K562 (cell line): Measurements from ENCODE around the gene PHF12. TPM values are rescaled to one million over a fixed set of nuclear protein-coding genes. Genes with fewer than 3 reads are reported as not detected.
A peak's percentile ranks its signal among the peaks of the same experiment; 100 is the strongest.

ENCODE experiments used
- ATF3 ChIP-seq, 2 experiments: fragments of 450-650 bp in 1 of 2; sonication (generic) in 1 of 2; formaldehyde crosslinking in 1 of 2; IDR thresholded peaks in 1 of 2; conservative IDR thresholded peaks in 1 of 2; 2 replicates each; pipeline versions ENCODE4 v1.6.1 to v1.8.1; 2016 to 2023; ENCODE audit warnings: mild to moderate bottlenecking in 2 of 2, moderate library complexity in 2 of 2, inconsistent platforms in 1 of 2, missing genetic modification reagents in 1 of 2
- BRF2 ChIP-seq: IDR thresholded peaks from 3 replicates; pipeline ENCODE4 v1.6.1; 2011; ENCODE audit warnings: borderline replicate concordance, mild to moderate bottlenecking; ENCODE audit not compliant: insufficient read length, insufficient read depth
- EWSR1 ChIP-seq: fragments of 450-650 bp; IDR thresholded peaks from 2 replicates; pipeline ENCODE4 v1.6.1; 2018; ENCODE audit warnings: borderline replicate concordance, mild to moderate bottlenecking, low read depth, moderate library complexity; ENCODE audit not compliant: partially characterized antibody
- HDGF ChIP-seq: fragments of 450-650 bp; IDR thresholded peaks from 2 replicates; pipeline ENCODE4 v1.6.1; 2016
- HMGXB4 ChIP-seq: sonication (generic); formaldehyde crosslinking; IDR thresholded peaks from 2 replicates; pipeline ENCODE4 v1.8.1; 2023; ENCODE audit warnings: mild to moderate bottlenecking, missing genetic modification reagents
- HNRNPH1 ChIP-seq: fragments of 200-400 bp; formaldehyde crosslinking; optimal IDR thresholded peaks from 2 replicates; pipeline ENCODE3; 2017; ENCODE audit warnings: low read depth, mild to moderate bottlenecking, low read length, moderate library complexity
- KLF1 ChIP-seq: fragments of 450-650 bp; IDR thresholded peaks from 2 replicates; pipeline ENCODE4 v1.6.1; 2016; ENCODE audit warnings: missing genetic modification characterization, missing compliant biosample characterization
- MBD2 ChIP-seq: sonication (generic); IDR thresholded peaks from 2 replicates; pipeline ENCODE4 v1.6.1; 2016; ENCODE audit warnings: low read depth, borderline replicate concordance
- SMARCC2 ChIP-seq: fragments of 450-650 bp; IDR thresholded peaks from 2 replicates; pipeline ENCODE4 v1.6.1; 2017; ENCODE audit warnings: antibody characterized with exemption, moderate library complexity, mild to moderate bottlenecking, low read depth
- YY1 ChIP-seq, 3 experiments: IDR thresholded peaks; 2 replicates each; pipeline ENCODE4 v1.6.1; 2011; ENCODE audit warnings: low read length in 2 of 3, mild to moderate bottlenecking in 2 of 3, moderate library complexity in 2 of 3, borderline replicate concordance in 1 of 3, control low read depth in 1 of 3, low read depth in 1 of 3; ENCODE audit not compliant: insufficient read depth in 3 of 3, insufficient replicate concordance in 2 of 3, control insufficient read depth in 1 of 3, insufficient read length in 1 of 3; ENCODE audit errors: extremely low read depth in 1 of 3
- ZBTB26 ChIP-seq: fragments of 450-650 bp; formaldehyde crosslinking; IDR thresholded peaks from 2 replicates; pipeline ENCODE4 v1.4.0; 2022; ENCODE audit warnings: missing genetic modification characterization
- ZNF12 ChIP-seq: sonication (generic); formaldehyde crosslinking; IDR thresholded peaks from 2 replicates; pipeline ENCODE4 v1.4.0; 2020; ENCODE audit warnings: mild to moderate bottlenecking, missing genetic modification reagents
- ZSCAN32 ChIP-seq: fragments of 450-650 bp; formaldehyde crosslinking; IDR thresholded peaks from 2 replicates; pipeline ENCODE4 v1.4.0; 2020; ENCODE audit warnings: mild to moderate bottlenecking, moderate library complexity
- polyA plus RNA-seq, 8 experiments: library from polyadenylated mRNA; depleted of rRNA in 4 of 8; stranded (reverse) in 5 of 8; unstranded in 3 of 8; fragments of >200 nt; fragmentation: Nextera tagmentation in 2 of 8; fragmentation: Illumina TruSeq in 1 of 8; extraction: Ambion mirVana in 2 of 8; extraction: Trizol in 1 of 8; gene quantifications; 2 replicates each; pipeline versions ENCODE4 v1.2.1 to v1.2.3, GENCODE V29; 2011 to 2014; ENCODE audit warnings: inconsistent platforms in 1 of 8, missing spikeins in 1 of 8
- total RNA-seq, 7 experiments: library from RNA; depleted of rRNA in 6 of 7; stranded (reverse); fragments of >200 nt in 6 of 7; fragmentation: Illumina TruSeq in 2 of 7; extraction: Trizol in 2 of 7; gene quantifications; 2 replicates each; pipeline versions ENCODE4 v1.2.1 to v1.2.3, GENCODE V29; 2011 to 2021; ENCODE audit warnings: low replicate concordance in 1 of 7
- TF ChIP-seq, protein P1 (sequence below): fragments of 450-650 bp; formaldehyde crosslinking; IDR thresholded peaks from 2 replicates; pipeline ENCODE4 v1.4.0; 2020; ENCODE audit warnings: mild to moderate bottlenecking, moderate library complexity
- TF ChIP-seq, protein P2 (sequence below): sonication (generic); formaldehyde crosslinking; IDR thresholded peaks from 2 replicates; pipeline ENCODE4 v1.8.0; 2022; ENCODE audit warnings: mild to moderate bottlenecking, missing genetic modification reagents

The PHF12 gene
- total and polyA plus RNA-seq, 9 of the 15 experiments (the other 6 are each of a cell fraction or from before 2014, with no cell fraction given), result 0.82 to 31.3 (median 13.5) TPM

DNA sequence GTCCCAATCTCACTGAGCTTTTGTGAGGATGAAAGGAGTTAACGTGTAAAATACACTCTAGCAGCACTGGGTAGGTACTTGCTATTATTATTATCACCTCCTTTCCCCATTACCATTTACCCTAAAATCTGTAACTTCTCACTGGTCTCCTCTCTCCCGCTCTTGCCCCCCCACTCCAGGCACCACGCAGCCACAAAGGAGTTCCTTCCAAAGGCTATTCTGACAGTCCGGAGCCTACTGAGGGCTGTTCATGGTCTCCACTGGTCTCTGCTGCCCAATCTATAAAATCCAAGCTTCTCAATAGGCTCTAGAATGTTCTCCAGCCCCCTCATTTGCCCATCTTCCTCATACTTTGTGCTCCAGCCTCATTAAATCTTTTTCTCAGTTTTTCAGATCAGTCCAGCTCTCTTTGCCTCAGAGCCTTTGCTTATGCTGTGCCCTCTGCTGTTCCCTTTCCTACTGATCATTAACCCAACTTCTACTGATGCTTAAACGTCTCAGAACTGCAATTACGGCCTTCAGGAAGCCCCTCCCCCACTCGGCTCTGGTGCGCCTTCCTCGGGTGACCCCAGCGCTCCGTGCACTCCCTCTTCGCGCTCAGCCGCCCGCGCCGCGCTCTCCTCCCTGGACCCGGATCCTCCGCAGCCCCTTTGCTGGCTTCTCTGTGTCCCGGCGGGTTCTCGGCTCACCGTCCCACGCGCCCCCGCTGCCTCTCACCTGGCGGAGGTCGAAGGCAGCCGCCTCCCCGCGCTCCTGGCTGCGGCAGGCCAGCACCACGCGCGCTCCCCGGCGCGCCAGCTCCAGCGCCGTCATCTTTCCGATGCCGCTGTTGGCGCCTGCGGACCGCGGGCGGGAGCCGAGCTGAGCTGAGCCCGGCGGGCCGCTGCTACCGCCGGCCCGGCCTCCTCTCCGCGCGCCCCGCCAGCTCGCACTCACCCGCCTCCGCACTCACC is 49.2 kb downstream of the PHF12 start (continued):
- TF ChIP-seq ATF3 (IDR thresholded peaks at IDR 0.05), result no peak
- TF ChIP-seq ATF3 (CRISPR knock-in tag; conservative IDR thresholded peaks at IDR 0.05), result no peak
- TF ChIP-seq MBD2, result no peak; the same call in 1 of the 2 replicates
- TF ChIP-seq KLF1, result no peak
- no peak for TF ChIP-seq EWSR1
- no peak; the same call in 1 of the 2 replicates for TF ChIP-seq HMGXB4
- TF ChIP-seq YY1 (IDR thresholded peaks at IDR 0.05; ENCODE audit: borderline replicate concordance in 1 of 3, control insufficient read depth in 1 of 3, extremely low read depth in 1 of 3, insufficient read depth in 3 of 3, insufficient read length in 1 of 3, insufficient replicate concordance in 2 of 3, low read depth in 1 of 3, low read length in 2 of 3), result peak in 1 of 3 experiments; percentile 18
- TF ChIP-seq, protein P1, sequence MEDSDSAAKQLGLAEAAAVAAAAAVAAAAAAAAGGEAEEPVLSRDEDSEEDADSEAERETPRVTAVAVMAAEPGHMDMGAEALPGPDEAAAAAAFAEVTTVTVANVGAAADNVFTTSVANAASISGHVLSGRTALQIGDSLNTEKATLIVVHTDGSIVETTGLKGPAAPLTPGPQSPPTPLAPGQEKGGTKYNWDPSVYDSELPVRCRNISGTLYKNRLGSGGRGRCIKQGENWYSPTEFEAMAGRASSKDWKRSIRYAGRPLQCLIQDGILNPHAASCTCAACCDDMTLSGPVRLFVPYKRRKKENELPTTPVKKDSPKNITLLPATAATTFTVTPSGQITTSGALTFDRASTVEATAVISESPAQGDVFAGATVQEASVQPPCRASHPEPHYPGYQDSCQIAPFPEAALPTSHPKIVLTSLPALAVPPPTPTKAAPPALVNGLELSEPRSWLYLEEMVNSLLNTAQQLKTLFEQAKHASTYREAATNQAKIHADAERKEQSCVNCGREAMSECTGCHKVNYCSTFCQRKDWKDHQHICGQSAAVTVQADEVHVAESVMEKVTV (CRISPR knock-in tag), result no peak
- no peak for TF ChIP-seq ZNF12
- peak; percentile 74; the same call in 1 of the 2 replicates for TF ChIP-seq HDGF
- TF ChIP-seq BRF2, result no peak
- no peak for TF ChIP-seq HNRNPH1
- peak; percentile 50; the same call in 1 of the 2 replicates for TF ChIP-seq ZBTB26 (CRISPR knock-in tag)
- TF ChIP-seq SMARCC2, result no peak; the same call in 1 of the 2 replicates
- TF ChIP-seq, protein P2, sequence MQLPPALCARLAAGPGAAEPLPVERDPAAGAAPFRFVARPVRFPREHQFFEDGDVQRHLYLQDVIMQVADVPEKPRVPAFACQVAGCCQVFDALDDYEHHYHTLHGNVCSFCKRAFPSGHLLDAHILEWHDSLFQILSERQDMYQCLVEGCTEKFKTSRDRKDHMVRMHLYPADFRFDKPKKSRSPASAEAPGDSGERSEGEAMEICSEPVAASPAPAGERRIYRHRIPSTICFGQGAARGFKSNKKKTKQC, result no peak
- TF ChIP-seq ZSCAN32, result no peak
